Kidney (tissue), 14 donors: ENCODE data around the gene ITSN2. TPM values are rescaled to one million over a fixed set of nuclear protein-coding genes. Genes with fewer than 3 reads are reported as not detected.

ENCODE experiments used
- DNase-seq, 5 donors: peaks; one replicate each; pipeline ENCODE4 v3.0.0-alpha.2; 2013 to 2020
- FAIRE-seq: peaks from 2 replicates; lab custom pipeline; 2012; peaks lifted over from hg19 to GRCh38; lab: Jason Lieb, UNC
- H3K27ac ChIP-seq, 2 donors: one replicate each; pipeline ENCODE4 v1.7.0; 2013; ENCODE audit warnings: low read depth in 2 of 2, low read length in 2 of 2, inconsistent platforms in 1 of 2
- H3K27me3 ChIP-seq: one replicate; pipeline ENCODE4 v1.7.1; 2013; ENCODE audit warnings: low read length, inconsistent platforms; ENCODE audit not compliant: control insufficient read depth, insufficient read depth
- H3K36me3 ChIP-seq, 3 donors: one replicate each; pipeline versions ENCODE4 v1.7.0 to v1.7.1; 2013; ENCODE audit warnings: low read length in 3 of 3, control low read depth in 1 of 3, inconsistent platforms in 1 of 3; ENCODE audit not compliant: insufficient read depth in 3 of 3, control insufficient read depth in 2 of 3
- H3K4me1 ChIP-seq, 3 donors: one replicate each; pipeline versions ENCODE4 v1.7.0 to v1.7.1; 2013; ENCODE audit warnings: low read length in 3 of 3, inconsistent platforms in 1 of 3, low read depth in 1 of 3; ENCODE audit not compliant: control insufficient read depth in 2 of 3, insufficient read depth in 2 of 3
- H3K4me3 ChIP-seq, 3 donors: one replicate each; pipeline versions ENCODE4 v1.7.0 to v1.8.1; 2013; ENCODE audit warnings: low read length in 3 of 3, control low read depth in 1 of 3, inconsistent platforms in 1 of 3
- H3K9ac ChIP-seq, 3 donors: one replicate each; pipeline versions ENCODE4 v1.7.0 to v1.7.1; 2013; ENCODE audit warnings: low read length in 3 of 3, control low read depth in 1 of 3, inconsistent platforms in 1 of 3
- H3K9me3 ChIP-seq, 3 donors: one replicate each; pipeline versions ENCODE4 v1.7.0 to v1.7.1; 2013; ENCODE audit warnings: low read length in 3 of 3, control low read depth in 1 of 3, inconsistent platforms in 1 of 3; ENCODE audit not compliant: control insufficient read depth in 2 of 3, insufficient read depth in 1 of 3
- CTCF ChIP-seq: IDR thresholded peaks from 3 replicates; pipeline ENCODE4 v1.5.1; 2012; ENCODE audit warnings: mild to moderate bottlenecking, moderate library complexity, borderline replicate concordance; ENCODE audit not compliant: insufficient read depth; ENCODE audit errors: extremely low read depth
- intact Hi-C: fragments of 100-400 bp; cut with DNase I; formaldehyde crosslinking; loops from one replicate; pipeline ENCODE4 v1.11.1; 2022
- polyA plus RNA-seq: library from polyadenylated mRNA; stranded (reverse); fragments of 350-450 nt; fragmentation: Illumina TruSeq; extraction: RNeasy Lipid Tissue Mini Kit (QIAGEN cat#74804); gene quantifications from one replicate; pipeline ENCODE4 v1.2.3, GENCODE V29; 2014; ENCODE audit warnings: low read depth, low replicate concordance; ENCODE audit not compliant: insufficient read depth
- total RNA-seq: library from RNA; stranded (reverse); fragmentation: NEBNext Ultra II Directional; extraction: Animal tissue kit (Norgen Biotek cat#: 25700); gene quantifications from one replicate; pipeline ENCODE4 v1.2.1, GENCODE V29; 2021
- donor health status: control.
- donor health status: control.
- donor health status: control.
- donor health status: control.
- donor health status: control.
- donor health status: DM: yes; HTN: yes; CAD: no.
- donor health status: Normal renal cell carcinoma (clear cell type).

The ITSN2 gene
- total and polyA plus RNA-seq, 2 donors from 2014 or later: 20.1 to 72.8 TPM

GRCh38 chr2:24349097-24349496 is 11.2 kb downstream of the ITSN2 start:
- no peaks in the 10 kb centered on the region for H3K36me3 ChIP-seq
- intact Hi-C loops: no loop called here
- peaks cover 0 to 2% (median 0%) of the 10 kb centered on the region in 3 donors for H3K4me1 ChIP-seq
- no peak overlapping the region for H3K9ac ChIP-seq
- no peak for TF ChIP-seq CTCF
- no peak overlapping the region for H3K4me3 ChIP-seq
- no peaks in the 10 kb centered on the region for H3K9me3 ChIP-seq
- DNase-seq: no peak
- no peak for FAIRE-seq
- H3K27ac ChIP-seq: no peak overlapping the region
- no peaks in the 10 kb centered on the region for H3K27me3 ChIP-seq

- DNase-seq (no peak), FAIRE-seq (no peak)
- Histone ChIP-seq H3K27ac (no peak overlapping the region), H3K4me3 (no peak overlapping the region), H3K36me3 (no peaks in the 10 kb centered on the region), H3K4me1 (peaks cover 0 to 8% (median 0%) of the 10 kb centered on the region in 3 donors), H3K9me3 (no peaks in the 10 kb centered on the region), H3K9ac (no peak overlapping the region), H3K27me3 (no peaks in the 10 kb centered on the region)
- no peak for TF ChIP-seq CTCF
- intact Hi-C loops: no loop called here
These were observed 14.4 kb downstream of the ITSN2 start for GRCh38 chr2:24345937-24346336.

GRCh38 chr2:24343225-24343882 is 17.0 kb downstream of the ITSN2 start:
- TF ChIP-seq CTCF: no peak
- no peaks in the 10 kb centered on the region for H3K27me3 ChIP-seq
- H3K9me3 ChIP-seq: no peaks in the 10 kb centered on the region
- intact Hi-C loops: no loop called here
- no peak overlapping the region for H3K4me3 ChIP-seq
- no peaks in the 10 kb centered on the region for H3K36me3 ChIP-seq
- no peak overlapping the region for H3K9ac ChIP-seq
- DNase-seq: no peak
- peaks cover 0 to 8% (median 0%) of the 10 kb centered on the region in 3 donors for H3K4me1 ChIP-seq
- peak; percentile 32 for FAIRE-seq
- H3K27ac ChIP-seq: no peak overlapping the region
